Peyer's patch (tissue), 4 donors: ENCODE results near the gene NDST4. TPM values are rescaled to one million over a fixed set of nuclear protein-coding genes. Genes with fewer than 3 reads are reported as not detected.

ENCODE experiments used
- DNase-seq, 3 donors: peaks; one replicate each; pipeline ENCODE4 v3.0.0-alpha.2; 2017 to 2019
- H3K27ac ChIP-seq, 4 donors: fragments of 200-600 bp; sonication (generic); one replicate each; pipeline ENCODE4 v1.5.1; 2016 to 2019
- H3K27me3 ChIP-seq, 2 donors: fragments of 200-600 bp; sonication (generic); one replicate each; pipeline ENCODE4 v1.5.1; 2019
- H3K36me3 ChIP-seq, 3 donors: fragments of 200-600 bp; sonication (generic); one replicate each; pipeline ENCODE4 v1.5.1; 2016 to 2019
- H3K4me1 ChIP-seq, 4 donors: fragments of 200-600 bp; sonication (generic); one replicate each; pipeline ENCODE4 v1.5.1; 2016 to 2019
- H3K4me3 ChIP-seq, 4 donors: fragments of 200-600 bp; sonication (generic); 1 replicate in 3 of 4; 2 replicates in 1 of 4; pipeline ENCODE4 v1.5.1; 2016 to 2019; ENCODE audit warnings: mild to moderate bottlenecking in 1 of 4
- H3K9me3 ChIP-seq, 4 donors: fragments of 200-600 bp; sonication (generic); one replicate each; pipeline ENCODE4 v1.5.1; 2016 to 2019; ENCODE audit warnings: mild to moderate bottlenecking in 1 of 4
- POLR2A ChIP-seq, 2 donors: fragments of 450-650 bp; IDR thresholded peaks; one replicate each; pipeline ENCODE4 v1.5.1; 2017; ENCODE audit warnings: antibody characterized with exemption in 2 of 2, mild to moderate bottlenecking in 2 of 2, moderate library complexity in 2 of 2
- total RNA-seq, 4 donors: library from RNA; depleted of rRNA; stranded (reverse); fragments of >200 nt; gene quantifications; one replicate each; pipeline ENCODE4 v1.1.0, GENCODE V29; 2016
- TF ChIP-seq, protein P1 (sequence below), 6 experiments: fragments of 450-650 bp in 4 of 6; fragments of 200-600 bp in 2 of 6; sonication (generic) in 1 of 6; IDR thresholded peaks; one replicate each; pipeline ENCODE4 v1.5.1; 2017 to 2019; ENCODE audit warnings: antibody characterized with exemption in 6 of 6, mild to moderate bottlenecking in 3 of 6, moderate library complexity in 1 of 6

NDST4 gene
- total RNA-seq, 4 donors from 2014 or later = not detected

DNA sequence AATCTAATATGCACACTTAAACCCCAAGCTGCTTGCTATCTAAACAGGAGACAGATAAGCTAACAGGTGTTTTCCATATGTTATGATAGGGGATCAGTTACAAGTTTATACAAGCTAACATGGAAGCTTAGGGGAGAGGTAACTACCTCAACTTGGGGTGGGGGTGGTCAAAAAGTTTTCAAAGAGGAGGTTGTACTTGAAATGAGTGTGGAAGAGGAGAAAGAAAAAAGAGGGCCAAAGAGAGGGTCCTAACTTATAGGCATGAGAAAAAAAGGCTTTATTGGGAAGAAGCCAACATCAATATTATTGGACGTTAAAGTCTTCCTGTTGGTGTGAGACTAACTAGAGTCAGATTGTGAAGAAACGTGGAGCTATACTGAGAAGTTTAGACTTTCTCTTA lies 205.9 kb downstream of the NDST4 start:
- no peak overlapping the region for H3K4me3 ChIP-seq
- no peak for DNase-seq
- TF ChIP-seq POLR2A (IDR thresholded peaks at IDR 0.05) = no peak
- TF ChIP-seq, protein P1, sequence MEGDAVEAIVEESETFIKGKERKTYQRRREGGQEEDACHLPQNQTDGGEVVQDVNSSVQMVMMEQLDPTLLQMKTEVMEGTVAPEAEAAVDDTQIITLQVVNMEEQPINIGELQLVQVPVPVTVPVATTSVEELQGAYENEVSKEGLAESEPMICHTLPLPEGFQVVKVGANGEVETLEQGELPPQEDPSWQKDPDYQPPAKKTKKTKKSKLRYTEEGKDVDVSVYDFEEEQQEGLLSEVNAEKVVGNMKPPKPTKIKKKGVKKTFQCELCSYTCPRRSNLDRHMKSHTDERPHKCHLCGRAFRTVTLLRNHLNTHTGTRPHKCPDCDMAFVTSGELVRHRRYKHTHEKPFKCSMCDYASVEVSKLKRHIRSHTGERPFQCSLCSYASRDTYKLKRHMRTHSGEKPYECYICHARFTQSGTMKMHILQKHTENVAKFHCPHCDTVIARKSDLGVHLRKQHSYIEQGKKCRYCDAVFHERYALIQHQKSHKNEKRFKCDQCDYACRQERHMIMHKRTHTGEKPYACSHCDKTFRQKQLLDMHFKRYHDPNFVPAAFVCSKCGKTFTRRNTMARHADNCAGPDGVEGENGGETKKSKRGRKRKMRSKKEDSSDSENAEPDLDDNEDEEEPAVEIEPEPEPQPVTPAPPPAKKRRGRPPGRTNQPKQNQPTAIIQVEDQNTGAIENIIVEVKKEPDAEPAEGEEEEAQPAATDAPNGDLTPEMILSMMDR (IDR thresholded peaks at IDR 0.05) = no peak
- H3K4me1 ChIP-seq = no peaks in the 10 kb centered on the region
- no peaks in the 10 kb centered on the region for H3K36me3 ChIP-seq
- no peak overlapping the region for H3K27ac ChIP-seq
- H3K9me3 ChIP-seq = no peaks in the 10 kb centered on the region
- no peaks in the 10 kb centered on the region for H3K27me3 ChIP-seq

DNA sequence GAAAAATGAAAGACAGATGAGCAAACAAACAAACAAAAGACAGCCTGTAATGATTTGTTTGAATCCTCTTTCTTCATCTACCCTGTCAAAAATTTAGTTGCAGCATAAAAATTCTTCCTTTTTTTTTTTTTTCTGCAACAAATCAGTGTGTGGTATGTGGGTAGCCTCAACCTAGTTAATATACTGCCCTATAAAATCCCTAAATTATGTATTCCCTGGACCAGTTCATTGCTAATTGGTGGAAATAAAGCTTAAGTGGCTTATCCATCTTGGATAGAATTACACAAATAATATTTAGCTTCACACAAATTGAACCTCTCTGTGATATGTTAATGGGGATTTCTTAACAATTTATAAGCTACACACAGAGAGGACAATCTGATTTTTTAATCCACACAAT lies 208.4 kb downstream of the NDST4 start:
- Histone ChIP-seq H3K4me1 (no peaks in the 10 kb centered on the region), H3K27ac (no peak overlapping the region), H3K36me3 (no peaks in the 10 kb centered on the region), H3K4me3 (no peak overlapping the region), H3K27me3 (no peaks in the 10 kb centered on the region), H3K9me3 (no peaks in the 10 kb centered on the region)
- no peak for DNase-seq
- TF ChIP-seq, protein P1 (IDR thresholded peaks at IDR 0.05) = no peak
- no peak for TF ChIP-seq POLR2A (IDR thresholded peaks at IDR 0.05)

DNA sequence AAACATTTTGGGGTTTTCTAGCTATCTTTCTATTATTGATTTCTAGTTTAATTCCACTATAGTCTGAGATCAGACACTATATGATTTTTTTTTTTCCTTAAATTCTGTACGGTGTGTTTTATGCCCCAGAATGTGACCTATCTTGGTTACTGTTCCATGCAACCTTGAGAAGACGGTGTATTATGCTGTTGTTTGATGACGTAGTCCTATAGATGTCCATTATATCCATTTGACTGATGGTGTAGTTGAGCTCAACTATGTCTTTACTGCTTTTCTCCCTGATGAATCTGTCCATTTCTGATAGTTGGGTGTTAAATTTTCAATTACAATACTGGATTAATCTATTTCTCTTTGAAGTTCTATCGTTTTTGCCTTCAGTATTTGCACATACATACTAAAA lies 212.5 kb downstream of the NDST4 start:
- Histone ChIP-seq H3K36me3 (no peaks in the 10 kb centered on the region), H3K27ac (no peak overlapping the region), H3K4me1 (no peaks in the 10 kb centered on the region), H3K9me3 (no peaks in the 10 kb centered on the region), H3K27me3 (no peaks in the 10 kb centered on the region), H3K4me3 (no peak overlapping the region)
- TF ChIP-seq, protein P1 (IDR thresholded peaks at IDR 0.05) = no peak
- TF ChIP-seq POLR2A (IDR thresholded peaks at IDR 0.05) = no peak
- DNase-seq = no peak

DNA sequence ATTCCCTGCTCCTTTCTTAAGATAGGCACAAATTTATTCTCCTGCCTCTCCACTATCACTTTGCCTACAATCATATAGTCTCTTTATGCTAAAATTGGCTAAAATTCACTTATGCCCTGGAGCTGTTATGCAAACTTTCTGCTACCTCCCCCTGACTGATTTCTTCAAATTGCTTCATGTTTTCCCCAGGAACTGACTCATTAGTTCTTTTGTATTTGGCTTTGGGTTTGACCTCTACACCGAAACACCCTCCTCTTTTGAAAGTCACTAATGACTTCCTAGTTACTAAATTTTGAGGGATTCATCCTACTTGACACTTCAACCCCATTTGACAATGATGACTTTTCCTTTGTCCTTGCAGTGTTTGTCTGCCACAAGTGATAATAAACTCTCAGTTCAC lies 222.6 kb downstream of the NDST4 start:
- TF ChIP-seq POLR2A (IDR thresholded peaks at IDR 0.05) = no peak
- no peak for DNase-seq

DNA sequence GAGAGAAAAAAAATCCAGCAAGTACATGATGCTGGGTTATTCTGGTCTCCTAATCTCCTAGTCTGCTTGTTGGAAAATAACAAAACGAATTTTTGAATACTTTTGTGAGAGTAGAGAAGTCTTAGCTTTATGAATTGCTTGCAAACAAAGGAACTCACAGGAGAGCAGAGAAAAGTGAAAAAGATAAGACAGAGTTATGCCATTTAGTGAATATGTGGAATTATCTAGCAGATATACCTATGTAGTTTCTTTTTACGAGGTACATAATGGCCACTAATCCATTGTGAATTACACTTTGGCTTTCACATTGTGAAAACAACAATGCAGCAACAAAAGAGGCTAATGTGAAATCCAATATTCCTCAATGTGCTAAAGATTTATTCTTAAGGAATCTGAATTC lies 226.7 kb downstream of the NDST4 start:
- H3K36me3 ChIP-seq = no peaks in the 10 kb centered on the region

More for the DNA sequence above, 222.6 kb downstream of the NDST4 start:
- Histone ChIP-seq H3K9me3 (no peaks in the 10 kb centered on the region), H3K4me3 (no peak overlapping the region), H3K36me3 (no peaks in the 10 kb centered on the region), H3K4me1 (no peaks in the 10 kb centered on the region), H3K27me3 (no peaks in the 10 kb centered on the region), H3K27ac (no peak overlapping the region)

DNA sequence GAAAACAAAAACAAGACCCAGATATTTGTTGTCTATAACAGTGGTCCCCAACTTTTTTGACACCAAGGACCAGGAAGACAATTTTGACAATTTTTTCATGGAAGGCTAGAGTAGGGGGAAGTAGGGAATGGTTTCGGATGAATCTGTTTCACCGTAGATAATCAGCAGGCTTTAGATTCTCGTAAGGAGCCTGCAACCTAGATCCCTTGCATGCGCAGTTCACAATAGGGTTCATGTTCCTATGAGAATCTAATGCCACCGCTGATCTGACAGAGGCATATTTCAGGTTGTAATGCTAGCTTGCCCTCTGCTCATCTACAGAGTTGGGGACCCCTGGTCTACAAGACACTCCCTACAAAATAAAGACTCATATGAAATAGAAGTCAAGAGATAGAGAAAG lies 229.8 kb downstream of the NDST4 start:
- Histone ChIP-seq H3K4me3 (no peak overlapping the region), H3K36me3 (no peaks in the 10 kb centered on the region), H3K27ac (no peak overlapping the region), H3K27me3 (no peaks in the 10 kb centered on the region), H3K4me1 (no peaks in the 10 kb centered on the region), H3K9me3 (no peaks in the 10 kb centered on the region)
- DNase-seq = no peak
- TF ChIP-seq, protein P1 (IDR thresholded peaks at IDR 0.05) = no peak
- no peak for TF ChIP-seq POLR2A (IDR thresholded peaks at IDR 0.05)

More for the DNA sequence above, 226.7 kb downstream of the NDST4 start:
- Histone ChIP-seq H3K9me3 (no peaks in the 10 kb centered on the region), H3K27me3 (no peaks in the 10 kb centered on the region), H3K4me3 (no peak overlapping the region), H3K4me1 (no peaks in the 10 kb centered on the region), H3K27ac (no peak overlapping the region)
- TF ChIP-seq POLR2A (IDR thresholded peaks at IDR 0.05) = no peak
- TF ChIP-seq, protein P1 (IDR thresholded peaks at IDR 0.05) = no peak
- DNase-seq = no peak
